SJSA1 (cell line): ENCODE measurements around the gene HSDL1. TPM values are rescaled to one million over a fixed set of nuclear protein-coding genes. Genes with fewer than 3 reads are reported as not detected.

Experiments used
- DNase-seq, 2 experiments: peaks; one replicate each; pipeline ENCODE4 v3.0.0-alpha.2; 2015 to 2020; ENCODE audit warnings: low spot score in 2 of 2, low read depth in 1 of 2
- H3K27ac ChIP-seq: fragments of 250-450 bp; sonication (Bioruptor Pico); 2 replicates; pipeline ENCODE4 v1.5.1; 2020; ENCODE audit warnings: mild to moderate bottlenecking, moderate library complexity
- H3K27me3 ChIP-seq: fragments of 250-450 bp; sonication (Bioruptor Pico); replicated peaks from 2 replicates; pipeline ENCODE4 v1.5.1; 2020; ENCODE audit warnings: mild to moderate bottlenecking, moderate library complexity
- H3K36me3 ChIP-seq: fragments of 250-450 bp; sonication (Bioruptor Pico); 2 replicates; pipeline ENCODE4 v1.5.1; 2020; ENCODE audit warnings: mild to moderate bottlenecking
- H3K4me1 ChIP-seq: fragments of 250-450 bp; sonication (Bioruptor Pico); replicated peaks from 2 replicates; pipeline ENCODE4 v1.6.1; 2021; ENCODE audit warnings: mild to moderate bottlenecking
- H3K4me3 ChIP-seq: fragments of 250-450 bp; sonication (Bioruptor Pico); 2 replicates; pipeline ENCODE4 v1.5.1; 2020; ENCODE audit warnings: mild to moderate bottlenecking
- H3K9me3 ChIP-seq: fragments of 250-450 bp; sonication (Bioruptor Pico); replicated peaks from 2 replicates; pipeline ENCODE4 v1.5.1; 2020; ENCODE audit warnings: mild to moderate bottlenecking
- total RNA-seq: library from RNA; depleted of rRNA; stranded (reverse); fragments of >200 nt; shearing (Covaris generic); gene quantifications from 2 replicates; pipeline ENCODE4 v1.2.3, GENCODE V29; 2014; rRNA removed

HSDL1 gene
- 29.0 and 36.4 TPM in 2 replicates for total RNA-seq

DNA sequence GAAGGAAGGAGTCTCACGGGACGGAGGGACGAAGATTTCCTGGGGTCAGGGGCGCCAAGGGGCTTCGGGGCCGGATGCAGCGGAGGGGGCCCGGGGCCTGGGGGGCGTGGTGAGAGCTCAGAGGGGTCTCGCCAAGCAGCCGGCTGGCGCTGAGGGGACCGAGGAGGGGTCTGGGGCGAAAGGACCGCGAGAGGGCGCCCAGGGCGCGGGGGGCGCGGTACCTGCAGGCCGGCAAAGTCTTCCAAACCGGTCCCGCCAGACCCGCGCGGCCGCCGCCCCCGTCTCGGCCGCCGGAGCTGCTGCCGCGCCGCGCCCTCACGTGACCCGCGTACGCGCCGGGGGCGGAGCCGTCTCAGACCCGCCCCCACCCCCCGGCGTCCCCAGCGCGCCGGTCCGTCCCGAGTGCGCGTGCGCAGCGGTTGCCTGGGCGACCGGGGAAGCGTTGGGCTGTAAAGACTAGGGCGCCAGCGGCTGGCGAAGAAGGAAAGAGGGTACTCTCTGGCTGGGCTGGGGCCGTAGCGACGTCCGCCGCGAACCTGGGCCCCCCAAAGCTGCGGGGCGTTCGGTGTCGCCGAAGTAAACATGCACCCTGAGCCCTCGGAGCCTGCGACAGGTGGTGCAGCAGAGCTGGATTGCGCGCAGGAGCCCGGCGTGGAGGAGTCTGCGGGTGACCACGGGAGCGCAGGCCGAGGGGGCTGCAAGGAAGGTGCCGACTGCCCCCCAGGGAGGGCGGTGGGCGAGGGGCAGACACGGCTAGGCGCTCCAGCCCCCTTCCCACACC, at the start of gene HSDL1, which contains the start of gene DNAAF1:
Gene HSDL1 (minus strand): TSS at position 319 of the 781 bp plus-strand sequence. CDS start 13,856 bp downstream, outside the sequence.
Gene DNAAF1 (plus strand): TSS at position 450 of the 781 bp plus-strand sequence. CDS start 133 bp downstream, at position 583.
- peak; percentile 85 to 86 for DNase-seq
- Histone ChIP-seq H3K9me3 (no peaks in the 10 kb centered on the region), H3K27ac (no peak within 1 kb of the TSS)

DNA sequence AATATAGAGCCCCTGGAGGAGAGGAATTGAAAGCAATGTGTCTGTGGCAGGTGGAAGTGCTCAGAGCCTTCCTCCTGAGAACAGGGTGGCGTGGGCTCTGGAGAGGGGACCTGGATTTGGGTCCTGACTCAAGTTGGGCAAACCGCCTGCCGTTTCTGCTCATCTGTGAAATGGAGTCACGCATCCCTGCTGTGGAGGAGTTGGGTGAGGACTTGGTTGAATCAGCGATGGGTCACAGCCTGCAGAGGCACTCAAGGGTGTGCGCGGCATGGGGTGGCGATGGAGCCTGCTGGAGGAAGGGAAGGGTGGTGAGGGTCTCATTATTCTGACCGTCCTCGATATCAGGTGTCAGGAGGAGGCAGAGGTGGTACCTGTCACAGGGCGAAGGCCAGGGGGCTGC, 49.0 kb upstream of the HSDL1 start:
- Histone ChIP-seq H3K27me3 (no peaks in the 10 kb centered on the region), H3K36me3 (no peaks in the 10 kb centered on the region), H3K27ac (no peak overlapping the region), H3K4me3 (no peak overlapping the region), H3K9me3 (no peaks in the 10 kb centered on the region), H3K4me1 (peaks cover 10% of the 10 kb centered on the region)
- no peak for DNase-seq

More for the DNA sequence above, at the start of gene HSDL1, which contains the start of gene DNAAF1:
- H3K4me3 ChIP-seq, result peak within 1 kb of the TSS; percentile 88
- H3K27me3 ChIP-seq, result peaks cover 4% of the 10 kb centered on the region; the same call in 1 of the 2 replicates
- H3K36me3 ChIP-seq, result no peaks in the 10 kb centered on the region
- peaks cover 7% of the 10 kb centered on the region for H3K4me1 ChIP-seq

DNA sequence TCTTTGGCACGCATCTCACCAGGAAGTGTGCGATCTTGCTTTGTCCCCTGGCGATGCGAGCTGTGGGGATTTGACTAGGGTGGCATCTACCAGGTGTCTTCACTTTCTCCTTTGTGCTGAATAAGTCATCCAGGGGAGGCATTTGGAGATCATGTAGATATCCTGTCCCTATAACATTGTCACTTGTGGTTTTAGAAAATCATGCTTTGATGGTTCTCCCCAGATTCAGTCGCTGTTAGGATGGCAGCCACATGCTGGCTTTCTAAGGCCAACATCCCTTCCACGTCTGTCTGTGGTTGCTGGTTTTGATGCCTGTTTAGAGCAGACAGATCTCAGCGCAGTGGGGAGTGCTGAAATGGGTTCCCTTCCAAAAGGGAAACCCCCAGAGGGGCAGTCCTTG, 48.5 kb upstream of the HSDL1 start:
- H3K27me3 ChIP-seq, result no peaks in the 10 kb centered on the region
- H3K9me3 ChIP-seq, result no peaks in the 10 kb centered on the region
- no peak for DNase-seq
- no peak overlapping the region for H3K4me3 ChIP-seq
- H3K4me1 ChIP-seq, result peaks cover 5% of the 10 kb centered on the region; the same call in 1 of the 2 replicates
- H3K36me3 ChIP-seq, result no peaks in the 10 kb centered on the region
- no peak overlapping the region for H3K27ac ChIP-seq

DNA sequence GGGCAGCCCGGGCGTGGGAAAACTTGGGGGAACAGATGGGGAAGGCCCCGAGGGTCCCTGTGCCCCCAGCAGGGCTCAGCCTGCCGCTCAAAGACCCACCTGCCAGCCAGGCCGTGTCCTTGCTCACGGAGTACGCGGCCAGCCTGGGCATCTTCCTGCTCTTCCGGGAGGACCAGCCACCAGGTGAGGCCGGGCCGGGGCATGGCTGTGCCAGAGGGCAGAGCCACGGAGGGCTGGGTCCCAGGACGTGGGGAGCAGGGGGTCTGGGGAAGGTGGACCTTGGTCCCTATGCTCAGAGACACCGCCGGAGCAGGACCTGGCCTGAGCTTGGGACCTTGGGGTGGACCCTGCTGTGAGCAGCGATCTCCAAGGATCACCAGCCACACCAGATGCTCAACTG, 46.5 kb upstream of the HSDL1 start:
- Histone ChIP-seq H3K36me3 (peaks cover 3% of the 10 kb centered on the region; the same call in 1 of the 2 replicates), H3K4me1 (no peaks in the 10 kb centered on the region), H3K9me3 (no peaks in the 10 kb centered on the region), H3K27ac (no peak overlapping the region), H3K4me3 (no peak overlapping the region), H3K27me3 (no peaks in the 10 kb centered on the region)
- DNase-seq, result no peak

DNA sequence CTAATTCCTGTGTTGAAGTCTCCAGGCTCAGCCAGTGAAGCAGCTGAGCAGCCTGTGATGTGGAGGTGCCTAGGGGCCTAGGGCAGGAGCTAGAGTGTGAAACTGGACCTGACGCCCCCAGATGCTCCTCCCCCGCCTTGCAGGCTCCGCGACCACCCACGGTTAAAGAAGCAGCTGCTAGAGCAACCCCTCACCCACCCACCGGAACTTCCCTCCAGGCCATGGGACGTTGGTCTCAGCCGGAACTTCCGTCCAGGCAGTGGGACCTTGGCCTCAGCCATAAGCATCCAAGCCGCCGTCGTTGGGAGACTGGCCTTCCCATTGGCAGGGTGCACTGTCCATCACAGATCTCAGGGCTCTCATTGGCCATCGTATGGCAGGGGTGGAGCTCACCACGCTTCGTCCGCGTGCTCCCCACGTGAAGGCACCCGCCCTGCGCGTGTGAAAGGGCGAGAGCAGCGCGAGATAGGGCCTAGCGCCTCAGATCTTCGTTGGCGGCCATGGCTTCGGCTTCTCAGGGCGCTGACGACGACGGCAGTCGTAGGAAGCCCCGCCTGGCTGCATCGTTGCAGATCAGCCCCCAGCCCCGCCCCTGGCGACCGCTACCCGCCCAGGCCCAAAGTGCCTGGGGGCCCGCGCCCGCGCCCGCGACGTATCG, 45.9 kb upstream of the HSDL1 start, which contains the start of gene ADAD2:
Gene ADAD2 (plus strand): TSS at position 427 of the 658 bp plus-strand sequence. CDS start 74 bp downstream, at position 501.
- DNase-seq, result no peak
- Histone ChIP-seq H3K27ac (no peak within 1 kb of the TSS), H3K4me1 (peaks cover 2% of the 10 kb centered on the region), H3K9me3 (no peaks in the 10 kb centered on the region), H3K27me3 (no peaks in the 10 kb centered on the region), H3K4me3 (no peak within 1 kb of the TSS), H3K36me3 (peaks cover 3% of the 10 kb centered on the region; the same call in 1 of the 2 replicates)

DNA sequence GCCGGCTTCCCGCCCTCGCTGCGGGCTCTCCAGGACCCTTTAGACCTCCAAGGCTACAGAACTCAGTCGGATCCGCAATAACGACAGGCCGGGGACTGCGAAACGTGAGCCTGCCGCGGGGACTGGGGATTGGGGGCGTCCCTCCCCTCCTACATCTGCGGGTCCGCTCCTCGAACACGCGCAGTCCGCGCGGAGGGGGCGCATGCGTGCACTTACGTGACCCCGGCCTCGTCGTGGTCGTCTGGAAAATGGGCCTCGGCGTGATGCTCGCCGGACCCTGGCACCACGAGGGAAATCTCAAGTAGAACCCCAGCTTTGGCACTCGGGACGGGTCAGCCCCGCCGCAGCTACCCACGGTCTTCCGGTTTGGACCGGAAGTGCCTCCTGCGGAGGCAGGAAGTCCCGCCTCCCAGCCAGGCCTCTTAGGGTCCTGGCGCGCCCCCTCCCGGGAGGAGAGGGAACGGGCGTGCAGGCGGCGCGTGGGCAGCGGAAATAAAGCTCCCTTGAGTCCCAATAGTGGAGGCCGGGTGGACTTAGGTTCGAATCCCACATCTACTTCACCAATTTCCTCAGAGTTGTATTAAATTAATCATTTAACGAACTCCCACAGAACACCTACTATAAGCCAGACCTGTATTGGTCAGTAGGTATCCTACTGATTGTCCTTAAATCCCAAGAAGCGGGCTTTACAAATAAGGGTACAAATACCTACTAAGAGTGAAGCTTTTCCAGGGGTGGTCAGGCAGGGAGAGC, 41.9 kb upstream of the HSDL1 start, which contains the start of gene TAF1C:
Gene TAF1C (minus strand): TSS at position 373 of the 753 bp plus-strand sequence. CDS start 2,069 bp downstream, outside the sequence.
- DNase-seq, result peak; percentile 91 to 97
- Histone ChIP-seq H3K27ac (0 out of 2 replicates have a peak within 1 kb of the TSS, but pooled peaks have one; percentile 1), H3K9me3 (no peaks in the 10 kb centered on the region), H3K36me3 (peaks cover 42% of the 10 kb centered on the region), H3K4me3 (peak within 1 kb of the TSS; percentile 72), H3K4me1 (peaks cover 4% of the 10 kb centered on the region), H3K27me3 (no peaks in the 10 kb centered on the region)

DNA sequence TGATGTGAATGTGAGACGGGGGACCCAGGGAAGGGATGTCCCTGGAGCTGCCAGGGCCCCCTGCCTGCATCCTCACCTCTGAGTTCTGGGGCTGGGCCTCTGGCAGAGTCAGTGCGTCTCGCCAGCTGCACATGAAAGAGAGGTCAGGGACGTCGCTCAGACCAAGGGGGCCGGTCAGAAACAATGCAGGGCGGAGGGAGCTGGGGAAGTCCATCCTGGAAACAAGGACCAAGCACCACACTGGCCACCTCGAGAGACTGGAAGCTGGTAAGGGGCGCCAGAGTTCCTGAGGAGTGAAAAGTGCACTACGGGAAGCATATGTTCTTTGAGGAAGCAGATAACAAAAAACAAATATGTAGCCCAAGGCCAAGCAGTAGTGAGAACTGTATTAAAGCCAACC, 39.8 kb upstream of the HSDL1 start:
- H3K9me3 ChIP-seq, result no peaks in the 10 kb centered on the region
- peaks cover 62% of the 10 kb centered on the region for H3K36me3 ChIP-seq
- H3K27me3 ChIP-seq, result no peaks in the 10 kb centered on the region
- no peak for DNase-seq
- H3K4me1 ChIP-seq, result peaks cover 4% of the 10 kb centered on the region
- H3K4me3 ChIP-seq, result no peak overlapping the region
- no peak overlapping the region for H3K27ac ChIP-seq

DNA sequence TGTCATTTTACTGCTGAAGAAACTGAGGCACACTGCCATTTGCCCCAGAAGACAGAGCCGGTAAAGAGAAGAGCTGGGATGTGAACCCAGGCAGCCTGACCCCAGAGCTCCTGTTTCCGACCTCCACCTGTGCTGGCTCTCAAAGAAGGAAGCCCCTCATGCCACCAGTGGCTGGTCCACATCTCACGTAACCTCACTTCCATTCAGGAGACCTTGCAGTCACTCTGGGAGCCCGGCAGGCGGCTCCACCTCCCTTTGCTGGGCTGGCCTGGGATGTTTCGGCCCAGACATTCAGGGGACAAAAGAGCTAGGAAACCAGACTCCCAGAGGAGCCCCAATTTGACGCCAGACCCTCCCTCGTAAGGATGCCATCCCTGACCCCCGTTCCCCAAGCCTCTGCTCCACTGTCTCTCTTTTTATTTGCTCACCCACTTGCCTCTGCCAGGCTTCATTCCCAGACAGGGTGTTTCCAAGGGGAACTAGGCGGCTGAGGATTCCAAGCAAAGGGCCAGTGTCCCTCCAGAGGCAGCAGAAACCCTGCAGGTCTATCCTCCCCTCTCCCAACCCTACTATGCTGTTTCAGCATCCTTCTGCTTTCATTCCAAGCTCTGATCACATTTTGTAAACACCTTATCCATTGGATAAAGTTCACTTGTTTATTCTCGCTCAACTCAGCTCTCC, 39.1 kb upstream of the HSDL1 start:
- no peak for DNase-seq

DNA sequence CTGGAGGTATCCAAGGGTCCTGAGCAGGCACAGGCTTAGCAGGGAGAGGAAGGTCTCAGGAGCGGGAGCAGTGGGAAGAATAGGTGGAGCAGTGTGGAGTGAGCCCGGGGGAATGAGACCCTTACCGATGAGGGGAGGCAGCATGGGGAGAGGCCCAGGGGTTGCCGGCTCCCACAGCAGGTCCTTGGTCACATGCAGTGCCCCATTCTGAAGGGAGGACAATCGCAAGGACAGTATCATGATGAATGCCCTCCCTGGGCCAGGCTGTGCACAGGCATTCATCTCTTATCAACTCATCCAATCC, 38.5 kb upstream of the HSDL1 start:
- Histone ChIP-seq H3K36me3 (peaks cover 73% of the 10 kb centered on the region), H3K9me3 (no peaks in the 10 kb centered on the region), H3K27me3 (no peaks in the 10 kb centered on the region), H3K4me3 (no peak overlapping the region), H3K4me1 (peaks cover 4% of the 10 kb centered on the region), H3K27ac (no peak overlapping the region)
- DNase-seq, result no peak

More for the DNA sequence above, 39.1 kb upstream of the HSDL1 start:
- Histone ChIP-seq H3K27ac (no peak overlapping the region), H3K4me1 (peaks cover 4% of the 10 kb centered on the region), H3K9me3 (no peaks in the 10 kb centered on the region), H3K36me3 (peaks cover 69% of the 10 kb centered on the region), H3K4me3 (no peak overlapping the region), H3K27me3 (no peaks in the 10 kb centered on the region)

DNA sequence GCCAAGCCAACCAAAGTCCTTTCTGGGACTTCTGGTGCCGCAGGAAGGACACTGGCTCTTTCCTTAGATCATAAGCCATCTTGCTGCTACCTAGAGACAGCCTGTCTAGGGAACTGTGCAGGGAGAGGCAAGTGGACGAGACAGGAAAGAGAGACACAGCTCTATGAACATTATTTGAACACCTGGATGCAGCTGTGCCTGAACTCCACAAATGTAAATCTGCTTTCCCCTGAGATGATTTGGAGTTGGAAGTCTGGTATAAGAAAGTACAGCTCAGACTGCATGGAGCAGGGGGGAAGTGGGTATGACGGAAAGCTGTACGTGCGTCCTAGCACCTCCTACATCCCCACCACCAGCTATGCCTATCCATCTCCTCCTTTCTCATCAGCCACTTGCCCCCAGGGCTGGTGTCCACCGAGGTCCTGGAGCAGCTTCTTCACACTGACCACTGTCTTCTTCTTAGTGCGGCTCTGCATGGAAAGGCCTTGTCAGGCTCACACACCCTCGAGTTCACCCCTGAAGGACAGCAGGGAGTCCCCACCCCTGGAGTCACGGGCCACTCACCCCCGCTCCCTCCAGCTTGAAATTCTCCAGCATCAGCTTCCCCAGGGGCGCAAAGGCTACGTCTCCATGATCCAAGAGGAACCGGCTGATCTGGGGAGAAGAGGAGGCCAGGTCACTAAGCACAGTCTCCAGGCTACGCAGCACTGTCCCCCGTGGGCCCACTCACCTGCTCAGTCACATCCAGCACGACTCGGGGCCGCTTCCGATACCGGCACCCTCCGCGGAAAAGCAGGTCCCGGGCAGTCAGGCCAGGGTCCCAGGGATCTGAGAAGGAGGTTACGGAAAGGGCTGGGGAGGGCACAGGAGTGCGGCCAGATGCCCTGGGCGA, 37.9 kb upstream of the HSDL1 start:
- no peaks in the 10 kb centered on the region for H3K27me3 ChIP-seq
- H3K27ac ChIP-seq, result no peak overlapping the region
- no peaks in the 10 kb centered on the region for H3K9me3 ChIP-seq
- no peak for DNase-seq
- H3K4me3 ChIP-seq, result no peak overlapping the region
- peaks cover 79% of the 10 kb centered on the region for H3K36me3 ChIP-seq
- H3K4me1 ChIP-seq, result peaks cover 7% of the 10 kb centered on the region

DNA sequence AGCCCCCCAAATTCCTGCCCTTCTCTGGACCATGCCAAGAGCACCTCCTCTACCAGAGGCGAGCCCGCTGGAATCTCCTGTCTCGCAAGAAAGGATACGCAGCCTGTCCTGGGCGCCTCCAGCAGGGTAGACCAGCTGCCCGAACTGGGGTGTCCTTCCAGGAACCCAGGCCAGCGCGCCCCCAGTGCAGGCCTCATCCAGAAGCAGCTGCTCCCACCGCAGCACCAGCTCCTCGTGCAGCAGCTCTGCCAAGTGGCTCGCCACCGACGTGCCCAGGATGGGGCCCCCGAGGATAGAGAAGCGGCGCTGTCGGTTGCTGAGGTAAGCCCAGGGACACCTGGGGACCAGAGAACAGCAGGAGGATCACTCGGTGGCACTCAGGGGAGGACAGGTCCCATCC, 37.1 kb upstream of the HSDL1 start:
- H3K27ac ChIP-seq, result no peak overlapping the region
- H3K36me3 ChIP-seq, result peaks cover 85% of the 10 kb centered on the region
- DNase-seq, result no peak
- no peaks in the 10 kb centered on the region for H3K27me3 ChIP-seq
- no peak overlapping the region for H3K4me3 ChIP-seq
- H3K9me3 ChIP-seq, result no peaks in the 10 kb centered on the region
- H3K4me1 ChIP-seq, result peaks cover 15% of the 10 kb centered on the region

DNA sequence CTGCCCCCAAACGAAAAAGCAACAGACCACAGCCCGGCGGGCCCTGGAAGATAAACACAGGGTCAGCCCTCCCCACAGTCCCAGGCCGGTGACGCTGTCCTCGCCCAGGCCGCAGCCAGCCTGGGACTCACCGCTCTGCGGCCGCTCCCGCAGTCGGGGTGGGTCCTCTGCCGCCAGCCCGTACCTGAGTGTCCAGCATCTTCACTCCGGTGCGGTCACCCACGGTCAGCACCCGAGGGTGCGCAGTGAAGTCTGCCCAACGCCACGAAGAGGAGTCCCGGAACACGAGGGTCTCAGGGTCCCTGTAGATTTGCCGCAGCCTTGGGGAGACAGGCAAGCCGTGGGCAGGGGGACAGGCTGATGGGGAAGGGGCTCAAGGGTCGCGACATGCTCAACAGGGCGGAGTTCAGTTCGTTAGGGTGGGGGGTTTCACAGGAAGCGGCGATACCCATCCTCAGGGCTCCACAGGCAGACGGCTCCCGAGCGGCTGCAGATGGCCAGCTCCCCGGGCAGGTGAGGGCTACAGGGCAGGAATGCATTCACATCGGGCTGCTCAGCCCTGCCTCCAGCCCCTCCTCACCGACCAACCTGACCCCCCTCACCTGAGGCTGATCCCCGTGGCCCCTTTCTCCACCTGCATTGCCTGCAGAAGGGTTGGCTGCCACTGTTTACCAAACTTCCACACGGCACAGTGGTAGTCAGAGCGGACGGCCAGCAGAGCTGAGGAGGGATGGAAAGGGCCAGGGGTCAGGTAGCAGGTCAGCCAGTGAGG, 36.4 kb upstream of the HSDL1 start:
- H3K4me1 ChIP-seq, result peaks cover 23% of the 10 kb centered on the region
- H3K36me3 ChIP-seq, result peaks cover 83% of the 10 kb centered on the region
- H3K9me3 ChIP-seq, result no peaks in the 10 kb centered on the region
- no peak overlapping the region for H3K4me3 ChIP-seq
- no peaks in the 10 kb centered on the region for H3K27me3 ChIP-seq
- DNase-seq, result no peak
- no peak overlapping the region for H3K27ac ChIP-seq
